Body of pancreas (tissue), 4 donors: ENCODE results near the gene LTBP1. TPM values are rescaled to one million over a fixed set of nuclear protein-coding genes. Genes with fewer than 3 reads are reported as not detected.
"Not testable (repeated sequence)": the region's sequence is repeated elsewhere in the genome, so short reads cannot be mapped to it uniquely, and the experiment has no call there.

Experiments used
- ATAC-seq: fragments of 150-250 bp; one replicate; pipeline ENCODE4 v1.9.1; 2016
- DNase-seq, 4 donors: peaks; one replicate each; pipeline ENCODE4 v3.0.0-alpha.2; 2019
- H3K27ac ChIP-seq, 4 donors: fragments of 200-600 bp; sonication (generic); 1 replicate in 3 of 4; 2 replicates in 1 of 4; pipeline versions ENCODE4 v1.5.1 to v1.6.1; 2016 to 2019; ENCODE audit warnings: mild to moderate bottlenecking in 1 of 4, mixed read lengths in 1 of 4, moderate library complexity in 1 of 4
- H3K27me3 ChIP-seq, 2 donors: fragments of 200-600 bp; sonication (generic); one replicate each; pipeline ENCODE4 v1.6.0; 2016; ENCODE audit warnings: mild to moderate bottlenecking in 1 of 2
- H3K36me3 ChIP-seq, 2 donors: fragments of 200-600 bp; sonication (generic); replicated peaks in 1 of 2; 2 replicates each; pipeline ENCODE4 v1.5.1; 2016; ENCODE audit warnings: low read depth in 2 of 2; ENCODE audit not compliant: insufficient read depth in 1 of 2
- H3K4me1 ChIP-seq: fragments of 200-600 bp; sonication (generic); one replicate; pipeline ENCODE4 v1.6.0; 2016
- H3K4me3 ChIP-seq, 2 donors: fragments of 200-600 bp; sonication (generic); 1 replicate in 1 of 2; 2 replicates in 1 of 2; pipeline ENCODE4 v1.5.1; 2016 to 2019
- H3K9me3 ChIP-seq, 3 donors: fragments of 200-600 bp; sonication (generic); 1 replicate in 2 of 3; 2 replicates in 1 of 3; pipeline ENCODE4 v1.5.1; 2016
- POLR2A ChIP-seq, 3 donors: fragments of 450-650 bp; IDR thresholded peaks; one replicate each; pipeline ENCODE4 v1.6.1; 2016; ENCODE audit warnings: antibody characterized with exemption in 3 of 3, mild to moderate bottlenecking in 2 of 3
- WGBS, 2 donors: methylation state at CpG; one replicate each; pipeline ENCODE4 v1.1.5; 2017; 5-methylcytosine and 5-hydroxymethylcytosine counted together
- intact Hi-C: fragments of 100-400 bp; cut with DNase I; formaldehyde crosslinking; loops from one replicate; pipeline ENCODE4 v1.15.1; 2023
- total RNA-seq, 2 donors: library from RNA; depleted of rRNA; stranded (reverse); fragments of >200 nt; gene quantifications; one replicate each; pipeline ENCODE4 v1.1.0, GENCODE V29; 2016
- TF ChIP-seq, protein P1 (sequence below), 7 experiments: fragments of 450-650 bp in 4 of 7; fragments of 200-600 bp in 3 of 7; sonication (generic) in 3 of 7; IDR thresholded peaks; one replicate each; pipeline ENCODE4 v1.5.1; 2016 to 2019; ENCODE audit warnings: antibody characterized with exemption in 7 of 7

LTBP1 gene
- total RNA-seq, 2 donors from 2014 or later: 8.8 to 10.2 TPM

- Histone ChIP-seq H3K27ac (no peak overlapping the region), H3K27me3 (no peaks in the 10 kb centered on the region), H3K9me3 (no peaks in the 10 kb centered on the region), H3K4me3 (no peak overlapping the region), H3K36me3 (no peaks in the 10 kb centered on the region), H3K4me1 (peaks cover 17% of the 10 kb centered on the region)
- intact Hi-C loops: no loop called here
- 45 to 59% methylated on average over 5 of the region's 5 CpGs for WGBS, 2 donors
- DNase-seq (peak; percentile 29 to 62 (median 36)), ATAC-seq (peak; percentile 79)
- TF ChIP-seq, protein P1, sequence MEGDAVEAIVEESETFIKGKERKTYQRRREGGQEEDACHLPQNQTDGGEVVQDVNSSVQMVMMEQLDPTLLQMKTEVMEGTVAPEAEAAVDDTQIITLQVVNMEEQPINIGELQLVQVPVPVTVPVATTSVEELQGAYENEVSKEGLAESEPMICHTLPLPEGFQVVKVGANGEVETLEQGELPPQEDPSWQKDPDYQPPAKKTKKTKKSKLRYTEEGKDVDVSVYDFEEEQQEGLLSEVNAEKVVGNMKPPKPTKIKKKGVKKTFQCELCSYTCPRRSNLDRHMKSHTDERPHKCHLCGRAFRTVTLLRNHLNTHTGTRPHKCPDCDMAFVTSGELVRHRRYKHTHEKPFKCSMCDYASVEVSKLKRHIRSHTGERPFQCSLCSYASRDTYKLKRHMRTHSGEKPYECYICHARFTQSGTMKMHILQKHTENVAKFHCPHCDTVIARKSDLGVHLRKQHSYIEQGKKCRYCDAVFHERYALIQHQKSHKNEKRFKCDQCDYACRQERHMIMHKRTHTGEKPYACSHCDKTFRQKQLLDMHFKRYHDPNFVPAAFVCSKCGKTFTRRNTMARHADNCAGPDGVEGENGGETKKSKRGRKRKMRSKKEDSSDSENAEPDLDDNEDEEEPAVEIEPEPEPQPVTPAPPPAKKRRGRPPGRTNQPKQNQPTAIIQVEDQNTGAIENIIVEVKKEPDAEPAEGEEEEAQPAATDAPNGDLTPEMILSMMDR (IDR thresholded peaks at IDR 0.05): no peak
- no peak for TF ChIP-seq POLR2A (IDR thresholded peaks at IDR 0.05)
These were observed 419.7 kb downstream of the LTBP1 start for GRCh38 chr2:33366473-33366872.

- intact Hi-C loops, H3K9me3 ChIP-seq, H3K27me3 ChIP-seq, H3K27ac ChIP-seq, DNase-seq, H3K4me3 ChIP-seq, ATAC-seq, H3K36me3 ChIP-seq: not testable (repeated sequence)
- whole genome bisulfite sequencing, 2 donors: 97 to 99% methylated on average over 7 of the region's 7 CpGs
- peaks cover 17% of the 10 kb centered on the region for H3K4me1 ChIP-seq
These were observed 421.8 kb downstream of the LTBP1 start for GRCh38 chr2:33368524-33368923.

GRCh38 chr2:33369191-33369590 lies 422.4 kb downstream of the LTBP1 start:
- no peak for DNase-seq
- intact Hi-C loops: no loop called here
- H3K4me3 ChIP-seq: no peak overlapping the region
- H3K36me3 ChIP-seq: no peaks in the 10 kb centered on the region
- WGBS, 2 donors: 95 to 98% methylated on average over 5 of the region's 5 CpGs
- no peak overlapping the region for H3K27ac ChIP-seq
- H3K4me1 ChIP-seq: peaks cover 17% of the 10 kb centered on the region
- H3K9me3 ChIP-seq: no peaks in the 10 kb centered on the region
- no peak for ATAC-seq
- no peaks in the 10 kb centered on the region for H3K27me3 ChIP-seq
- TF ChIP-seq POLR2A (IDR thresholded peaks at IDR 0.05): no peak
- TF ChIP-seq, protein P1 (IDR thresholded peaks at IDR 0.05): no peak

DNA sequence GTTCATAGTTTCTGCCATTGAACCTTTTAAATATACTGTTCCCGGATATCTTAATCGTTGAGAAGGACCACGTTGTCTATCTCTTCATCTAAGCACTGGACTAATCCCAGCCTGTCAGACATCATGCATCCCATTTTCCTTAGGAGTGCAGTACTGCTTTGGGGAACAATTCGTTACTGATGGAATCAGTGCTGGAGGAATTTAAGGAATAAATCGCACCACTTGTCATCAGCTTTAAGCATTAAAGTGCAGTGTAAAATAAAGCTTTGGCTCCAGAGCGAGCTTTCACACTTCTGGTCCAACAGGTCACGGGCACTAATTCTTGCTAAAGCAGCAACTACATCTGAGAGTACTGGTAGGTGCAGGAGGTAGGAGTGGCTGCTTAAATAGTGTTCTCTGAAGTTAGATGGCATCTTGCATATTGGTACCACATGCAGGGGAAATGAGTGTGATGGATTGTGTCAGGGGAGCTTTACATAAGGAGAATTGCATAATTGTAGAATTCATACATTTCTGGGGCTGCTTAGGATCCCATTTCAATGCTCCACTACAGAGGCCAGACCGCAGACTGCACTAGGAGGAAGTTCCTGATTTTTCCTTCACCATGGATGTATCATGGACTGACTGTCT lies 424.0 kb downstream of the LTBP1 start:
- no peak for DNase-seq
- Histone ChIP-seq H3K9me3 (no peaks in the 10 kb centered on the region), H3K27me3 (no peaks in the 10 kb centered on the region), H3K27ac (no peak overlapping the region), H3K36me3 (no peaks in the 10 kb centered on the region), H3K4me1 (peaks cover 10% of the 10 kb centered on the region), H3K4me3 (no peak overlapping the region)
- TF ChIP-seq, protein P1 (IDR thresholded peaks at IDR 0.05): no peak
- TF ChIP-seq POLR2A (IDR thresholded peaks at IDR 0.05): no peak
- ATAC-seq: no peak
- intact Hi-C loops: loop anchor here (10.0 kb wide), 1 partner anchor 336 kb away; no protein-coding TSS in a partner anchor
- WGBS, 2 donors: 73 to 83% methylated on average over 8 of the region's 8 CpGs

DNA sequence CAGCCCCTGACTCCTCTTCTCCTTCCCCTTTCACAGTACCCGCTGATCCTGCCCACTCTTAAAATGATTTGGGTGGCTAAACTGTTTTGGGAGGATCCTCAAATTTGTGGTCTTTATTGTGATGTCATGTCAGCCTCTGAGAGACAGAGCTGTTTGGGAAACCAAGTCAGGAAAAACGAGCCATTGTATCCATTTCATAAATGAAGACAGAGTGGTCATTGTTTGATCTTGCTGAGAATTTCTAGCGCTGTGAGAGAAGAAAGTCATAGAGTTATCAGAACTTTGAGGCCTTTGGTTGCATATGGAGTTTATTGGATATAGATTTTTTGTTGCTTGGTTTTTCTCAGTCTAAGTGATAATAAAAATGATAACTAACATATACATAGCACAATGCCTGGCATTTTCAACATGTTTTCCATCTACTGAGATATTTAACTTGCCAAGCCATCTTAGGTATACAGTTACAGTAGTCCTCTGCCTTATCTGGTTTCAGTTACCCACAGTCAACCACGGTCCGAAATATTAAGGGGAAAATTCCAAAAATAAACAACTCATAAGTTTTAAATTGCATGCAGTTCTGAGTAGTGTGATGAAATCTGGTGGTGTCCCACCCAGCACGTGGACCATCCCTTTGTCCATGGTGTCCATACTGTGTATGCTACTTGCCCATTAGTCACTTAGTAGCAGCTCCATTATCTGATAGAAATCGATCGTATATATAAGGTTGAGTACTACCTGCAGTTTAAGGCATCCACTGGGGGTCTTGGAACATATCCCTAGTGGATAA lies 424.7 kb downstream of the LTBP1 start:
- no peaks in the 10 kb centered on the region for H3K36me3 ChIP-seq
- H3K4me3 ChIP-seq: no peak overlapping the region
- H3K4me1 ChIP-seq: peaks cover 3% of the 10 kb centered on the region
- DNase-seq (no peak), ATAC-seq (no peak)
- H3K9me3 ChIP-seq: no peaks in the 10 kb centered on the region
- no peak overlapping the region for H3K27ac ChIP-seq
- no peak for TF ChIP-seq POLR2A (IDR thresholded peaks at IDR 0.05)
- TF ChIP-seq, protein P1 (IDR thresholded peaks at IDR 0.05): no peak
- WGBS, 2 donors: 71 to 80% methylated on average over 8 of the region's 8 CpGs
- intact Hi-C loops: loop anchor here (10.0 kb wide), 1 partner anchor 337 kb away; no protein-coding TSS in a partner anchor
- H3K27me3 ChIP-seq: no peaks in the 10 kb centered on the region
